ENCODE results near the gene SLC36A1.

The SLC36A1 gene

GRCh38 chr5:151430731-151431130 is 16.7 kb upstream of the SLC36A1 start:
- no peak overlapping the region for H3K18ac ChIP-seq (ENCODE audit: low read depth in 1 of 2, low read length in 2 of 2)

GRCh38 chr5:151431666-151432065 is 15.7 kb upstream of the SLC36A1 start:
- Histone ChIP-seq H3K18ac (ENCODE audit: low read depth in 1 of 2, low read length in 2 of 2) (no peak overlapping the region), H2AK5ac (ENCODE audit: low read length, severe bottlenecking) (no peak overlapping the region), H3K79me1 (replicated peaks; ENCODE audit: low read length, poor library complexity, severe bottlenecking) (no peaks in the 10 kb centered on the region), H2BK5ac (ENCODE audit: low read depth, low read length, poor library complexity, severe bottlenecking) (no peak overlapping the region), H3K9ac (ENCODE audit: low read length) (no peak overlapping the region), H4K8ac (ENCODE audit: low read length) (no peak overlapping the region), H2BK120ac (ENCODE audit: low read depth, low read length) (no peak overlapping the region), H3K4me3 (ENCODE audit: insufficient read depth in 1 of 2, low read depth in 1 of 2, low read length in 2 of 2) (no peak overlapping the region), H2BK15ac (ENCODE audit: low read depth, poor library complexity, severe bottlenecking) (no peak overlapping the region), H4K91ac (ENCODE audit: low read length) (no peak overlapping the region), H2AFZ (ENCODE audit: low read depth, low read length) (no peak overlapping the region), H3K9me3 (ENCODE audit: control insufficient read depth, low read length) (peaks cover 7% of the 10 kb centered on the region), H3K27me3 (ENCODE audit: control insufficient read depth in 1 of 2, insufficient read depth in 1 of 2, low read length in 2 of 2) (peaks cover 6 to 18% of the 10 kb centered on the region in 2 experiments), H3K4me1 (ENCODE audit: control insufficient read depth, insufficient read depth, low read depth, low read length) (no peaks in the 10 kb centered on the region), H3K23ac (ENCODE audit: low read length in 2 of 2) (no peak overlapping the region), H3K14ac (ENCODE audit: low read length in 2 of 2) (no peak overlapping the region), H3K36me3 (ENCODE audit: control insufficient read depth in 1 of 2, insufficient read depth in 2 of 2, low read depth in 1 of 2, low read length in 2 of 2) (no peaks in the 10 kb centered on the region), H3K4ac (ENCODE audit: low read depth in 1 of 2, low read length in 2 of 2) (no peak overlapping the region), H3K27ac (ENCODE audit: low read length, poor library complexity, severe bottlenecking) (no peak overlapping the region), H3K4me2 (ENCODE audit: low read length, poor library complexity, severe bottlenecking) (no peak overlapping the region), H2BK12ac (ENCODE audit: low read length in 2 of 2) (no peak overlapping the region)
- WGBS, result 82% methylated on average over 5 of the region's 6 CpGs
- no peak for DNase-seq

More at GRCh38 chr5:151430731-151431130, 16.7 kb upstream of the SLC36A1 start:
- Histone ChIP-seq H3K79me1 (replicated peaks; ENCODE audit: low read length, poor library complexity, severe bottlenecking) (no peaks in the 10 kb centered on the region), H3K4me1 (ENCODE audit: control insufficient read depth, insufficient read depth, low read depth, low read length) (no peaks in the 10 kb centered on the region), H3K14ac (ENCODE audit: low read length in 2 of 2) (no peak overlapping the region), H4K8ac (ENCODE audit: low read length) (no peak overlapping the region), H2AK5ac (ENCODE audit: low read length, severe bottlenecking) (no peak overlapping the region), H3K4ac (ENCODE audit: low read depth in 1 of 2, low read length in 2 of 2) (no peak overlapping the region), H2BK5ac (ENCODE audit: low read depth, low read length, poor library complexity, severe bottlenecking) (no peak overlapping the region), H2AFZ (ENCODE audit: low read depth, low read length) (no peak overlapping the region), H3K23ac (ENCODE audit: low read length in 2 of 2) (no peak overlapping the region), H3K9me3 (ENCODE audit: control insufficient read depth, low read length) (peaks cover 7% of the 10 kb centered on the region), H3K27ac (ENCODE audit: low read length, poor library complexity, severe bottlenecking) (no peak overlapping the region), H3K36me3 (ENCODE audit: control insufficient read depth in 1 of 2, insufficient read depth in 2 of 2, low read depth in 1 of 2, low read length in 2 of 2) (no peaks in the 10 kb centered on the region), H3K27me3 (ENCODE audit: control insufficient read depth in 1 of 2, insufficient read depth in 1 of 2, low read length in 2 of 2) (peaks cover 5 to 12% of the 10 kb centered on the region in 2 experiments), H3K4me3 (ENCODE audit: insufficient read depth in 1 of 2, low read depth in 1 of 2, low read length in 2 of 2) (no peak overlapping the region), H3K4me2 (ENCODE audit: low read length, poor library complexity, severe bottlenecking) (no peak overlapping the region), H2BK12ac (ENCODE audit: low read length in 2 of 2) (no peak overlapping the region), H2BK15ac (ENCODE audit: low read depth, poor library complexity, severe bottlenecking) (no peak overlapping the region), H2BK120ac (ENCODE audit: low read depth, low read length) (no peak overlapping the region), H4K91ac (ENCODE audit: low read length) (no peak overlapping the region), H3K9ac (ENCODE audit: low read length) (no peak overlapping the region)
- no CpG with 5 or more reads among the region's 1 CpG for WGBS
- no peak for DNase-seq

DNA sequence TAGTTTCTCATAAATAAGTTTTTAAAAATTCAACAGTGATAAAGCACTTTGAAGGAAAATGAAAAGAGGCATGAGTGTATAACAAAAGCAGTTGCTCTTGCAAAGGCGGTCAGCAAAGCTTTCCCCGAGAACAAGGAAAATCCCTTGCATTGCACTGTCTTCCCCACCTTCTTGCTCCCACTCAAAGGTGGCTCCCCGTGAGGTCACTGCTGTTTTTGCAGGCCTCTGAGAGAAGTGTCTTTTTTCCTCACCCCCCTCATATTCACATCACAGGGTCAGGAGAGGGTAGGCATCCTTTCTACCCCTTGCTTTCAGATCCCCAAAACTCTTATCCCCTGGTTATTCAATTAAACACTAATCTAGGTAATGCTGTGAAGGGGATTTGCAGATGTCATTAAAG is 15.2 kb upstream of the SLC36A1 start:
- Histone ChIP-seq H3K4me3 (ENCODE audit: insufficient read depth in 1 of 2, low read depth in 1 of 2, low read length in 2 of 2) (no peak overlapping the region), H3K9me3 (ENCODE audit: control insufficient read depth, low read length) (peaks cover 7% of the 10 kb centered on the region), H3K9ac (ENCODE audit: low read length) (no peak overlapping the region), H3K14ac (ENCODE audit: low read length in 2 of 2) (no peak overlapping the region), H2BK120ac (ENCODE audit: low read depth, low read length) (no peak overlapping the region), H2BK15ac (ENCODE audit: low read depth, poor library complexity, severe bottlenecking) (no peak overlapping the region), H3K23ac (ENCODE audit: low read length in 2 of 2) (no peak overlapping the region), H3K27me3 (ENCODE audit: control insufficient read depth in 1 of 2, insufficient read depth in 1 of 2, low read length in 2 of 2) (peaks cover 9 to 16% of the 10 kb centered on the region in 2 experiments), H4K8ac (ENCODE audit: low read length) (no peak overlapping the region), H2BK5ac (ENCODE audit: low read depth, low read length, poor library complexity, severe bottlenecking) (no peak overlapping the region), H4K91ac (ENCODE audit: low read length) (no peak overlapping the region), H2AFZ (ENCODE audit: low read depth, low read length) (no peak overlapping the region), H3K4me2 (ENCODE audit: low read length, poor library complexity, severe bottlenecking) (no peak overlapping the region), H3K4ac (ENCODE audit: low read depth in 1 of 2, low read length in 2 of 2) (no peak overlapping the region), H3K18ac (ENCODE audit: low read depth in 1 of 2, low read length in 2 of 2) (no peak overlapping the region), H3K27ac (ENCODE audit: low read length, poor library complexity, severe bottlenecking) (no peak overlapping the region), H3K36me3 (ENCODE audit: control insufficient read depth in 1 of 2, insufficient read depth in 2 of 2, low read depth in 1 of 2, low read length in 2 of 2) (no peaks in the 10 kb centered on the region), H2AK5ac (ENCODE audit: low read length, severe bottlenecking) (no peak overlapping the region), H3K4me1 (ENCODE audit: control insufficient read depth, insufficient read depth, low read depth, low read length) (no peaks in the 10 kb centered on the region), H2BK12ac (ENCODE audit: low read length in 2 of 2) (no peak overlapping the region), H3K79me1 (replicated peaks; ENCODE audit: low read length, poor library complexity, severe bottlenecking) (no peaks in the 10 kb centered on the region)
- DNase-seq, result no peak
- 81% methylated on average over 3 of the region's 3 CpGs for WGBS

- H3K4me2 ChIP-seq (ENCODE audit: low read length, poor library complexity, severe bottlenecking), result no peak overlapping the region
- no peaks in the 10 kb centered on the region for H3K79me1 ChIP-seq (replicated peaks; ENCODE audit: low read length, poor library complexity, severe bottlenecking)
- H2BK120ac ChIP-seq (ENCODE audit: low read depth, low read length), result no peak overlapping the region
- H4K8ac ChIP-seq (ENCODE audit: low read length), result no peak overlapping the region
- no peak overlapping the region for H2BK15ac ChIP-seq (ENCODE audit: low read depth, poor library complexity, severe bottlenecking)
- H3K4ac ChIP-seq (ENCODE audit: low read depth in 1 of 2, low read length in 2 of 2), result no peak overlapping the region
- no peaks in the 10 kb centered on the region for H3K36me3 ChIP-seq (ENCODE audit: control insufficient read depth in 1 of 2, insufficient read depth in 2 of 2, low read depth in 1 of 2, low read length in 2 of 2)
- H3K4me1 ChIP-seq (ENCODE audit: control insufficient read depth, insufficient read depth, low read depth, low read length), result no peaks in the 10 kb centered on the region
- H4K91ac ChIP-seq (ENCODE audit: low read length), result no peak overlapping the region
- H3K27ac ChIP-seq (ENCODE audit: low read length, poor library complexity, severe bottlenecking), result no peak overlapping the region
- H2AK5ac ChIP-seq (ENCODE audit: low read length, severe bottlenecking), result no peak overlapping the region
- DNase-seq, result no peak
- peaks cover 7% of the 10 kb centered on the region for H3K9me3 ChIP-seq (ENCODE audit: control insufficient read depth, low read length)
- 85% methylated on average over 5 of the region's 5 CpGs for WGBS
- H3K4me3 ChIP-seq (ENCODE audit: insufficient read depth in 1 of 2, low read depth in 1 of 2, low read length in 2 of 2), result no peak overlapping the region
- H3K14ac ChIP-seq (ENCODE audit: low read length in 2 of 2), result no peak overlapping the region
- H3K27me3 ChIP-seq (ENCODE audit: control insufficient read depth in 1 of 2, insufficient read depth in 1 of 2, low read length in 2 of 2), result peaks cover 14 to 15% of the 10 kb centered on the region in 2 experiments
- H3K23ac ChIP-seq (ENCODE audit: low read length in 2 of 2), result no peak overlapping the region
- no peak overlapping the region for H3K18ac ChIP-seq (ENCODE audit: low read depth in 1 of 2, low read length in 2 of 2)
- H3K9ac ChIP-seq (ENCODE audit: low read length), result no peak overlapping the region
- H2BK5ac ChIP-seq (ENCODE audit: low read depth, low read length, poor library complexity, severe bottlenecking), result no peak overlapping the region
- no peak overlapping the region for H2BK12ac ChIP-seq (ENCODE audit: low read length in 2 of 2)
- no peak overlapping the region for H2AFZ ChIP-seq (ENCODE audit: low read depth, low read length)
These were observed 12.7 kb upstream of the SLC36A1 start for GRCh38 chr5:151434570-151435237.
